Sigmoid colon (tissue), 4 donors: ENCODE data around the gene AMN1.

ENCODE experiments used
- CTCF ChIP-seq, 4 experiments: fragments of 450-650 bp in 3 of 4; fragments of 200-600 bp in 1 of 4; IDR thresholded peaks; one replicate each; pipeline ENCODE4 v1.5.1; 2016 to 2019; ENCODE audit warnings: antibody characterized with exemption in 4 of 4, mild to moderate bottlenecking in 3 of 4, moderate library complexity in 2 of 4
- POLR2A ChIP-seq, 2 donors: fragments of 450-650 bp; IDR thresholded peaks; one replicate each; pipeline ENCODE4 v1.6.1; 2016; ENCODE audit warnings: antibody characterized with exemption in 2 of 2, mild to moderate bottlenecking in 2 of 2, moderate library complexity in 2 of 2
- POLR2AphosphoS5 ChIP-seq, 4 donors: sonication (generic); formaldehyde crosslinking; IDR thresholded peaks; one replicate each; pipeline ENCODE4 v1.6.1; 2017; ENCODE audit warnings: antibody characterized with exemption in 4 of 4

- TF ChIP-seq POLR2AphosphoS5 (IDR thresholded peaks at IDR 0.05): no peak
- TF ChIP-seq CTCF (IDR thresholded peaks at IDR 0.05): no peak
- TF ChIP-seq POLR2A (IDR thresholded peaks at IDR 0.05): no peak
These were observed 18.6 kb downstream of the AMN1 start for GRCh38 chr12:31710021-31710818.
